Measurements from ENCODE around the gene KRT3.

GRCh38 chr12:52834727-52835001, 38.7 kb upstream of the KRT3 start:
- no peak for TF ChIP-seq CTCF (IDR thresholded peaks at IDR 0.05)
- no peak for TF ChIP-seq REST (IDR thresholded peaks at IDR 0.05; ENCODE audit: insufficient read depth in 1 of 2, low read depth in 2 of 2, low read length in 1 of 2)

All from Panc1 (cell line).